GM21515 (cell line): ENCODE measurements around the gene ULK1.
"Not testable (repeated sequence)": the region's sequence is repeated elsewhere in the genome, so short reads cannot be mapped to it uniquely, and the experiment has no call there.

ENCODE experiments used
- ATAC-seq: cut with Tn5 transposase; IDR thresholded peaks from one replicate; pipeline ENCODE4 v1.9.1; 2021; ENCODE audit not compliant: unreplicated experiment

ULK1 gene

GRCh38 chr12:131861261-131862083 lies 33.0 kb upstream of the ULK1 start:
- ATAC-seq: no peak

- ATAC-seq: no peak
These were observed 32.4 kb upstream of the ULK1 start for GRCh38 chr12:131862084-131862441.

GRCh38 chr12:131862600-131862993 lies 31.8 kb upstream of the ULK1 start:
- no peak for ATAC-seq

- no peak for ATAC-seq
These were observed 31.3 kb upstream of the ULK1 start for GRCh38 chr12:131862994-131863710.

- ATAC-seq: no peak
These were observed 30.6 kb upstream of the ULK1 start for GRCh38 chr12:131863711-131864396.

- no peak for ATAC-seq
These were observed 30.0 kb upstream of the ULK1 start for GRCh38 chr12:131864469-131864868.

GRCh38 chr12:131865180-131865875 lies 29.1 kb upstream of the ULK1 start:
- no peak for ATAC-seq

GRCh38 chr12:131867471-131867870 lies 27.0 kb upstream of the ULK1 start:
- ATAC-seq: no peak

- no peak for ATAC-seq
These were observed 26.3 kb upstream of the ULK1 start for GRCh38 chr12:131867891-131868675.

- no peak for ATAC-seq
These were observed 24.5 kb upstream of the ULK1 start for GRCh38 chr12:131869871-131870418.

- ATAC-seq: no peak
These were observed 22.7 kb upstream of the ULK1 start for GRCh38 chr12:131871677-131872076.

- no peak for ATAC-seq
These were observed 22.0 kb upstream of the ULK1 start for GRCh38 chr12:131872154-131873051.

GRCh38 chr12:131873293-131873692 lies 21.1 kb upstream of the ULK1 start:
- ATAC-seq: no peak

- not testable (repeated sequence) for ATAC-seq
These were observed 19.4 kb upstream of the ULK1 start for GRCh38 chr12:131874972-131875371.

- ATAC-seq: not testable (repeated sequence)
These were observed 17.2 kb upstream of the ULK1 start for GRCh38 chr12:131877216-131877615.

GRCh38 chr12:131878436-131878835 lies 16.0 kb upstream of the ULK1 start:
- ATAC-seq: not testable (repeated sequence)

GRCh38 chr12:131882804-131883520 lies 11.5 kb upstream of the ULK1 start:
- no peak for ATAC-seq

GRCh38 chr12:131883521-131883900 lies 10.9 kb upstream of the ULK1 start:
- ATAC-seq: no peak
